Left colon (tissue), 2 donors: ENCODE measurements around the gene KL. TPM values are rescaled to one million over a fixed set of nuclear protein-coding genes. Genes with fewer than 3 reads are reported as not detected.

Experiments
- ATAC-seq: fragments of 200-7000 bp; cut with Tn5 transposase; one replicate; pipeline ENCODE4 v1.9.1; 2020; ENCODE audit warnings: mild to moderate bottlenecking, moderate library complexity
- DNase-seq, 2 donors: peaks; one replicate each; pipeline ENCODE4 v3.0.0-alpha.2; 2020
- intact Hi-C, 2 donors: fragments of 100-400 bp; cut with DNase I in 1 of 2; cut with micrococcal nuclease in 1 of 2; formaldehyde crosslinking; loops; one replicate each; pipeline versions ENCODE4 v1.11.2 to v1.14.0; 2022; cut with DNase I, micrococcal nuclease
- total RNA-seq, 2 donors: library from RNA; stranded (reverse); fragmentation: NEBNext Ultra II Directional; extraction: Animal tissue kit (Norgen Biotek cat#: 25700); gene quantifications; one replicate each; pipeline ENCODE4 v1.2.1, GENCODE V29; 2021
- donor health status: DM: no; HTN: no; CAD: no.
- donor health status: DM: yes; HTN: yes; CAD: no.

The KL gene
- total RNA-seq, 2 donors from 2014 or later = 1.0 to 2.0 TPM

DNA sequence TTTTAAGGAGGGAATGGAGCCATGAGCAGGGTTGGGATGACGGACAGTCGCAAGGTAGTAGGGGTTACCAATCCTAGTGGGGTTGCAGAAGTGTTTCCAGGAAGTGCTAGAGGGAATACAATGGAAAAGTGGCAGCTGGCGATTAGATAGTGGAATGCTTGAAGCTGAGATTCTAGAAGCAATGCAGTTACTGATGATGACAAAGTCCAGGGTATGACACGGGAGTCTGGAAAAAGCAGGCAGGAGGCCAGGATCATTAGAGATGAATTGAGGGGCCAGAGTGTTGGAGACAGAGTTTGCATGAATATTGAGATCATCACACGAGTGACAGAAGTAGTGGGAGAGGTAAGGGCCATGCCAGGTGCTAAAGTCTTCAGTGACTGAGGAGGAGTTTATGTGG, 17.3 kb upstream of the KL start:
- no peak for DNase-seq
- ATAC-seq = no peak
- intact Hi-C loops = no loop called here

DNA sequence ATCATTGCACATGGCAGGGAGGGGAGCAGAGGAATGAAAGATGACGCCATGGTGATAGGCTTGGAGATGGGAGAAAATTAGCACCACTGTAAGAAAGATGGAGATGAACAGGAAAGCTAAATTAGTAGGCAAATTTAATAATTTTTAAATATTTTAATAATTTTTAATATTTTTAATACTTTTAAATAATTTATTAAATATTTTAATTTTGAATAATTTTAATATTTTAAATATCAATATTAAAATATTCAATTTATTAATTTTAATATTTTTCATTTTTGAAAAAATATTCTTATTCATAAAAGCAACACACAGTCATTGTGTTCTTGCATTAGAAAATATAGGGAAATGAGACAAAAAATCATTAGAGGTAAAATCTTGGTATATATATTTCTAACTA, 15.9 kb upstream of the KL start:
- intact Hi-C loops = no loop called here
- ATAC-seq (no peak), DNase-seq (no peak)

DNA sequence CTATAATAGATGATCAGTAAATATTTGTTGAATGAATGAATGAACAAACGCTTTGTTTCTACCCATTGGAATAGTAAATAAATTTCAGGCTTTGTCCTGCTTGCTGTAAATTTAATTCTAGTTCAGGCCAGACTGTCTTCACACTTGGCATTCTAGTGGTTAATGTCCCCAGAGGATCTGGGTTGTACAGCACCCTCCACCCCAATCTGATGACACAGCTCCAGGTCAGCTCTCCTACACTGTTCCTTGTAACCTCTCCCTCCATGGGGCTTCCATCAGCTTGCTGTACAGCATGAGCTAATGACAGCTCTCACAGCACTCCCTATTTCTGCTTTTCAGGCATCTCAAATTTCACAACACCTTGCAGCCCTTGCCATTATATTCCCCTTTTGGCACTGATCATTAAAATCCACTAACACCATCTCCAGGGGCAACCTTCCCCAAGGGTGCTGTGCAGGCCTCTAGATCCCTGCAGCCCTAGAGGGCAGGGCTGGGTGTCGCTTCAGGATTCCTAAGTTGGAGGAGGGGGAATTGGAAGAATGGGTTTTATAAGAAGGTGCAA, 12.7 kb upstream of the KL start:
- no peak for ATAC-seq
- no peak for DNase-seq
- intact Hi-C loops = no loop called here

DNA sequence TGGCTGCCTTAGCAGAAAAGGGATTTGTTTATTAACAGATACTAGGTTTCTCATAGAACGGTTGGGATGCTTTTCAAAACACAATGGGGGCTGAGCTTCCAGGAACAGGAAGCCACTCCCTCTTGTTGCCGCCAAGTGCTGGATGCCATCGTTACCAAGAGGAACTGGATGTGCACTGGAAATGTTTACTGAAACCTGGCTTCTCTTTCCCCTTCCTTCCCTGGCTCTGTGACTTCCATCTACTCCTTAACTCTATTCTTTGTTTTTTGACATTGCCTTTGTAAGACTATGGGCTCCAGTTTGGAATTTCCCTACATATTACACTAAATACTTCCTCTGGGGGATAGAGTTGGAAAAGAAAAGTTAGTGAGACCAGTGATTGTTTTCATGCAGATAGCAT, 11.7 kb upstream of the KL start:
- ATAC-seq (no peak), DNase-seq (no peak)
- intact Hi-C loops = no loop called here

DNA sequence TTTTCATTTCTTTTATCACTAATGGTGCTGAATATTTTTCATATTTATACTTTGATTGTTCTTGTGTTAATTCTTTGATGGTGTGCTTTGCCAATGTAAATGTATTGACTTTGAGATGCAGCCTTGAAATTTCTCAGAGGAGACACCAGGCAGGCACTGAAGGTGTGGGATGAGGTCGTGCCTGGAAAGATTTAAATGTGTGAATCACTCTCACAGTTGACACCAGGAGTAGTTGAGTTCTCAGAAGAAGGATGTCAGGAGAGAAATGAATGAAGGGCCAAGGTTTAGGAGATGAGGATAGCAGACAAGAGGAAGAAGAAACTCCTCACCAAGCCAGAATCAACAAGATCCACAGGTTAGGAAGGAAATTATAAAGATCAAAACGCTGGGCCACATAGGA, 10.1 kb upstream of the KL start:
- no peak for ATAC-seq
- intact Hi-C loops = no loop called here

DNA sequence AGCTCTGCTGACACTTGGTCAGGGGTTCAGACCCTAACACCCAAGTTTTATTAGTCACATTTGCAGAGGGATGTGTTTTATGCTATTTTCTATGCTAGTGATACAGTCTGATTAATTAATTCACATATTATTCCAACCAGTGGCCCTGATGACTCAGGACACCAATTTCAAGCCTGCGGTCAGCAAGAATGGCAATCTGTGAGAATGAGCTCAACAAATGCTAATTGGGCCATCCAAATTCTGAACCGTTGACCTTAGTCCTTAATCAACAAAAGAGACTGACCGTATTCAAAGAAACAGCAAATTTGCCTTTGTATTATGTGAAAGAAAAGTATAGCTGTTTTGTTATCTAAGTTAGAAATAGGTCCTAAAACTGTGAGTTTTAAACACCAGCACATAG, 9.6 kb upstream of the KL start:
- ATAC-seq (no peak), DNase-seq (no peak)
- intact Hi-C loops = no loop called here

More for the DNA sequence above, 10.1 kb upstream of the KL start:
- DNase-seq = no peak

DNA sequence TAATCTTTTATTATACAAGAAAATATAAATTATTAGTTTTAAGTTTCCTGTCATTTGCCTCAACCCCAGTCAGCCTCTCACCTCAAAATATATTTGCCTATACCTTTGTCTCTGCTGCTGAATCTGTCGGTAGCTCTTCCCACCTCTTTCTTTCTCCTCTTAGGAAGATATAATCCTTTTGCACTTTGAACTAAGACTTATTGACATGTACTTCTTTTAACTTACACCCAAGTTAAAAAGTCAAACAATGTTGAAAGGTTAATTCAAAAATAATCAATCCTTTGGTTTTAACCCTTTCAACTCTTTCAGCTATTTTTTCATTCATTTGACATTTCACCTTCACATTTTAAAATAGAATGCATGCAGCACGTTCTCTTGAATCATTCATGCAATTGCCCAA, 9.0 kb upstream of the KL start:
- ATAC-seq (no peak), DNase-seq (no peak)
- intact Hi-C loops = no loop called here

DNA sequence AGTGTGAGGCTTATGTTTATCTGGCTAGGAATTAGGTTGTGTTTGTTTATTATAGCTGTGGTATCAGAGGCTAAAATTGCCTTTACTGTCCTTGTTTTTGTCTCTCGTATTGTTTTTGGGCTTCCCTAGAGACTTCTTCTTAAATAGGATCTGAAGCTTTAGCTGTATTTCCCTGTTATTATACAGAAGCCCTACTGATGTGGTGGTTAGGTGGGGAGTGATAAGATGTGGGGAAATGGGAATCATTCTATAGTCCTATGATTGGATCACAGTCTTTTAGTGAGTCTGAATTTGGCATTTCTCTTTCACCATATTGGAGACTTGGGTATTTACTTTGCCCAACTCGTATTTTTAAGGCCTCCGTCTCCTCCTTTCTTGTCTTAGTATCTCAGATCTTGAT, 8.3 kb upstream of the KL start:
- ATAC-seq = no peak
- no peak for DNase-seq
- intact Hi-C loops = no loop called here

DNA sequence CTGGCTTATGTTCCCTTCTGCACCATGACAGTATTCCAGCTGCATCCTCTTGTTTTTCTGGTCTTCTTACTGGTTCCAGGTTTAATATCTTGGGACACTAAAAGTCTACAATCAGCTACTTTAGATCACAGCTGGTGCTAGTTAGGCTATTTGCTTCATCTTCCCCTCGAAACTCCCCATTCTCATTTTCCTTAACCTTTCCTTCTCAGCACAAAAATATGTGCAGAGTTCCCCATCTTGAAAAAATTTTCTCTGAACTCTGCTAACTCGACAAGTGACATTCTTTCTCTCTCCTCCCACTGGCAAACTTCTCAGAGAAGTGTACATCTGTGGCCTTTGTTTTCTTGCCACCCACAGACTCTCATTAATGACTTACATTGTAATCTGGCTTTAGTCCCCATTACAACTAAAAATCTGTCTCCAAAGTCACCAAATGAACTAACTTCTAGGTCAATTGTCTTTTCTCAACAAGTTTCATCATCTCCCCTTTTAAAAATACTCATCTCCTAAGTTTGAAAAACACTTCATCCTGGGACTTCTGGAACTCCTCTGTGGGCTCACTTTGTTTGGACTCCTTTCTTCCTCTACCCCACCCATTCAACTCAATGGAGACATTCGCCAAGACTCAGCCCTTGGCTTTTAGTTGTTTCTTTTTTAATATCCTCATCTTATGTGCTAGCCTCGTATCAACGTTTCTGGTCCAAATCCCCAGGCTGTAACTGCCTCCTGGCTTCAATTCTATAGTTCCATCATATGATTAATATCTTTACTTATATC, 7.1 kb upstream of the KL start:
- DNase-seq (no peak), ATAC-seq (no peak)
- intact Hi-C loops = no loop called here

DNA sequence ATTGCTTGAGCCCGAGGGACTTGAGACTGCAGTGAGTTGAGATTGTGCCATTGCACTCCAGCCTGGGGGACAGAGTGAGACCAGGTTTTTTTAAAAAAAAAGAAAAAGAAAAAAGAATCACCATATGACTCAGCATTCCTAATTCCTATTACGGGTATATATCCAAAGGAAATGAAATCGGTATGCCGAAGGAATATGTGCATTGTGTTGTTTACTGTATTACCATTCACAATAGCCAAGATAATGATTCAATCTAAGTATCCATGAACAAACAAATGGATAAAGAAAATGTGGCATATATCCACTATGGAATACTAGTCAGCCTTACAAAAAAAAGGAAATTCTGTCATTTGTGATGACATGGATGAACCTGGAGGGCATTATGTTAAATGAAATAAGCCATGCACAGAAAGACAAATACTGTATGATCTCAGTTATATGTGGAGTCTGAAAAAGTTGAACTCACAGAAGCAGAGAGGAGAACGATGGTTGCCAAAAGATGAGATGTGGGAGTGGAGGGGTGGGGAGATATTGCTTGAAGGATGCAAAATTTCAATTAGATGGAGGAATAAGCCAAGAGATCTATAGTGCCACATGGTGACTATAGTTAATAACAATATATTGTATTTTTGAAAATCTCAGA, 4.3 kb upstream of the KL start:
- intact Hi-C loops = no loop called here
- DNase-seq (no peak), ATAC-seq (no peak)

DNA sequence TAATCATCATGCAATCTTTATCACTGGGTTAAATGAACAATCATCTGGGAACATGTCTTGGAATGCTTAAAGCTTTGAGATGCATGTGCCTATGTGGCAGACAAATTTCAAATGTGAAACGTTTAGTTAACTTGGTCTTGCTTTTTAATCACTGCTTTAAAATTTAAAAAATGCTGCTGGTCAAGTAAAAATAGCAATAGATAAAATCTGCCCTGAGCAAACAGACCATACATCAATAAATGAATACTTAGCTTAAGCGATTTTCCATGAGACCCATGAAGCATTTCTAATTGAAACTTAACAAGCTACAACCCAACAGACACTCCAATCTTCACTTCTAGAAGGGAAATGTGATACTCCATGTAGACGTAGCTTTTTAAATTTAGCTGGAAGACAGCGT, 1.9 kb upstream of the KL start:
- no peak for ATAC-seq
- intact Hi-C loops = no loop called here
- no peak for DNase-seq

DNA sequence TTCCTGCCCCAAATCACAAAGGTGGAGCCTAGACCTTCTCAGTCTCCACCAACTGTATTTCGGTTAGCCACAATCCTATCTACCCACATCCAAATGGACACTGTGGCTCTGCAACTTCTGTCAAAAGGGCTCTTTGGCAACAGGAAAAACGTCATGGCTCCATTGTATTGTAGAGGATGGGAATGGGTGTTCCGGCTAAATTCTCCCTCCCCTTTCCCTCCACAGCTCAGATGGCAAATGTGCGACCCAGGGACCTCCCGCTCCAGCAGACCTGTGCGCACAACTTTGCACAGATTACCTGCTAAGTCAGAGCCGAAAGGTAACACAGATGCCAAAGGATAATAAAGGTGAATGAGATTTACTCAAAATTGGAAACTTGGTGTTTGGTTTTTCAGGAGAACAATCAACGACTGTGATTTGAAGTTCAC, 968 bp upstream of the KL start:
- ATAC-seq (no peak), DNase-seq (no peak)
- intact Hi-C loops = no loop called here

DNA sequence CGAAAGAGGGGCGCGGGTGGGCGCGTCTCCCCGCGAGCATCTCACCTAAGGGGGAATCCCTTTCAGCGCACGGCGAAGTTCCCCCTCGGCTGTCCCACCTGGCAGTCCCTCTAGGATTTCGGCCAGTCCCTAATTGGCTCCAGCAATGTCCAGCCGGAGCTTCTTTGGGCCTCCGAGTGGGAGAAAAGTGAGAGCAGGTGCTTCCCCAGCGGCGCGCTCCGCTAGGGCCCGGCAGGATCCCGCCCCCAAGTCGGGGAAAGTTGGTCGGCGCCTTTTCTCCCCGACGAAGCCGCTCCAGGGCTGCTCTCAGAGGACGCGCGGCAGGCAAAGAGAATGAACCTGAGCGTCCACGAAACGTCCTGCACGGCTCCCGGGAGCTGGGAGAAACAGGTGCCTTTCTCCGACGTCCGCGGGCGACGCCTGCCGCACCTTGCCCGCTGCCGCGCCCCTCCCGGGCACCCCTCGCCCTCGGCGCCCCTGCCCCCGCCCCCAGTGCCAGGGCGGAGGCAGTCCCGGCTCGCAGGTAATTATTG, 366 bp upstream of the KL start:
- intact Hi-C loops = no loop called here
- ATAC-seq (peak; percentile 69), DNase-seq (peak in 1 of 2 donors; percentile 42)

DNA sequence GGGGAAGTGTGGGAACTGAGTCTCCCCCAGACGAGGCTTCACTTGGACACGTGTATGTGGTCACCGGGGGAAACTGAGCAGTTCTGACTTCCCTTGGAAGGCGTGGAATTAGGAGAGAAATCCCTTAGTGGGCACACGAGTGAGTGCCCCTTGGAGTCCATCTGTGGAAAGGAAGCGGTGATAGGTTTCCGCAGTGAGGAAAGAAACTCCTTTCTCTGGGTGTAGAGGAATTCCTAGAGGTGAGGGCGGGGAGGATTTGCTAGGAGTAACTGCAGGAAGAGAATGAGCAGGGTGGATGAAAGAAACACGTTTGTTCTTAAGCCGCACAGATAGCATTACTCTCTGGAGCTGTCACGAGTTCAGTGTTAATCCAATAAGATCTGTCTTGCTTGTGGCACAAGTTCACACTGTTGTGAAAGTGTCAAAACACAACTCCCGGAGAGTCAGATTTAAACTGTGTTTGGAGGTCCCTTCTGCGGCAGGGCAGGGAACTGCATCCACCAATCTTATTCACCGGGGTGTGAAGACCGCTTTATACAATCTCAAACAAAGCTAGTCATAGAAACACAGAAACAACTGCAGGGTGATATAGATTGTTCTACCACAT, 1.2 kb downstream of the KL start:
- DNase-seq (peak; percentile 36 to 53), ATAC-seq (peak; percentile 74)
- intact Hi-C loops = no loop called here

DNA sequence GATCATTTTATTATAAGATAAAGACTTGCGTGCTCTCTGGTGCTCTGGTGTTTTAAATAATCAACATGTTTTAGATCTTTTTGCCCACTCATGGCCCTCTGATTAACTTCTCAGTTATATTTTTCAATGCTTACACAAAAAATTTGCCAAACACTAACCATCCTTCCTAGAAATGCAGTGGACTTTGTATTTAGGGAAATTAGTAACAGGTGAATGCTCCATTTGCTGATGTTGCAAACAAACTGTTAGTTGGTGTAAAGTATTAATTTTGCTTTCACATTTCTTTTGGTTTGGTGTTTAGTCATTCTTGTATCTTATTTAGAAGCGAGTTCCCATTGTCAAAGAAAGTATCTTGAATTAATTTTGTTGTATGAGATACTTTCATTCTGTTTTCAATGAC, 2.7 kb downstream of the KL start:
- no peak for ATAC-seq
- no peak for DNase-seq
- intact Hi-C loops = no loop called here

DNA sequence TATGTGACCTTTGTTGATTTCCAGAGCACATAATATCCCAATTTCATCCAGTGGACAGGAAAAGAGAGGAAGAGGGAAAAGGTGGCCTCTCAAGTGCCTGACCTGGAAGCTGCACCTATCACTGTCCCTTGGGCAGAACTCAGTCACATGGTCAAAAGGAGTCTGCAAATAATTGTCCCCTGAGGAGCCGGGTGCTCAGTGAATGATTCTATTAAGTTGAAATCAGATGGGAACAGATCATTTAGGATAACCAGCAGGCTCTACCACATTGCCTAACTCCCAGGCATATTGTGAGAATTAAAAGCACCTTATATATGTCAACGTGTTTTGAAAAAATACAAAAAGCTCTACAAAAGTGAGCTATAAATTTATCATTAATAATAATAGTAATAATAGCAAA, 6.8 kb downstream of the KL start:
- ATAC-seq = no peak
- intact Hi-C loops = no loop called here
- DNase-seq = no peak

DNA sequence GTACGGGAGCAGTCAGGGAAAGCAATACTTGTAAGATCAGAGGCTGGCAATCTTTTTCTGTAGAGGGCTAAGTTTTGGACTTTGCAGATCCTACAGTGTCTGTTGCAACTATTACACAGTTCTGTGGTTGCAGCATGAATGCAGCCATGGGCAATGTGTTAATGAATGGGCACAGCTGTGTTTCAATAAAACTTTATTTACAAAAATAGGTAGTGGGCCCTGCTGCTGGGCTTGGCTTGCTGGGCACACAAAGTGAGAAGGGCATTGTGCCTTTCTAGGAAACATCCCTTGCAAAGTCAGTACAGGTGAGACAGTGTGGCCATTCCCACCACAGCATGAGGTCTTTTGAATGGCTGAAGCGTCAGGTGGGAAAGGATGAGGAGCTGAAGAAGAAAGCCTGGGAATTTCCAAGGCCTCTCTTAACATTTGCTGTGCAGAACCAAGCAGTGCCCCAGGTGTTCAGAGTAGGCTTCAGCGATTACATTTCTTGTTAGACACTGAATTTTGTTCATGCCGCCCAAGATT, 9.1 kb downstream of the KL start:
- DNase-seq = no peak
- intact Hi-C loops = no loop called here
- no peak for ATAC-seq

DNA sequence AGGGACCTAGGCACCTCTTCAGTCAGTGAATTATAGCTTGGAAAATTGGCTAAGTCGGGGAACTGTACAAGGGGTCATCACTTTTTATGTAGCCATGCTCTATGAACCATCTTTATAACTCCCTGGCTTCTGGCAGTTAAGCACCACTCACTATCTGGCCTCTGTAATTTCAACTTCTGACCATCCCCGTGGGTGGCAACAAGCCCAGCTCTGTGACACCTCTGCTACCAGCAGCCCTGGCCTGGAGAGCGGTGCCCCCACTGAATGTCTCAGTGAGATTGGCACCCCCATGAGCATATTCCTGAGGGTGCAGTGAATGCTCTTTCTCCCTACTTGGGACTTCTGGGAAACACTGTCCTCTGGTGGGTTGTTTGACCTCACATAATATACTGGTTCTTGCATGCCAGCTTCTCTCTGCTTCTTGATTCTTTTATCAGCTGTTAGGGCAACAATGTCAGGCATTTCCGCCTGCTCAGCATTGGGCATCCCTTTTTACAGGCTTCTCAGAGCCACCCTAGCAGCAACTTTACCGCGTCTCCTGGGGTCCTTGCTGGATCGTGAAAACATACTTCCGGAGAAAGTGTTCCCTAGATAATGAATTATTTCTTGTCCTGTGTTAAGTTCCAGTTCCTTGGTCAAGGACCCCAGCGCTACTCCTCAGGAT, 10.4 kb downstream of the KL start:
- ATAC-seq (no peak), DNase-seq (no peak)
- intact Hi-C loops = no loop called here

DNA sequence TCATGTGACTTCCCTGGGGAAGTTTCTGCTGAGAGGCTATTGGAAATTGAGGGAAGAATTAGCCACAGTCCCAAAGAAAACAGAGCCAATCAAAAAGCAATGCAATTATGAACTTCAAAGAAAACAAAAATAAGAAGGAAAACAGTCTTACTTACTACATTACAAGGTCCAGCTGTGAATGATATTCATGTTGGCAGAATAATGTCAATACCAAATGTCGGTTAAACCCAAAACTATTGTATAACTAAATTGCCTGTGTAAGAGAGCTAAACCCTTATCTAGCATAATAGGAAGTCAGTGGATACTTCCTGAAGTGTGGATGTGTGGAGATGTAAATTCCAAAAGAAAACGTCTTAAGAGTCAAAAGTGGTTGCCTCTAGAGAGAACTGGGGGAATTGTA, 12.4 kb downstream of the KL start:
- intact Hi-C loops = no loop called here
- no peak for DNase-seq
- no peak for ATAC-seq
